T1000 (cell line): ENCODE results near the gene FBH1.
"Not testable (repeated sequence)": the region's sequence is repeated elsewhere in the genome, so short reads cannot be mapped to it uniquely, and the experiment has no call there.

Experiments used
- DNase-seq: peaks from one replicate; lab custom pipeline; 2025; ENCODE audit warnings: mixed read lengths; lab: John Stamatoyannopoulos, UW

FBH1 gene

GRCh38 chr10:5904227-5904626, 14.2 kb downstream of the FBH1 start:
- no peak for DNase-seq

GRCh38 chr10:5905854-5906507, 15.9 kb downstream of the FBH1 start:
- no peak for DNase-seq

- no peak for DNase-seq
Measured at GRCh38 chr10:5906651-5907050, 16.6 kb downstream of the FBH1 start.

GRCh38 chr10:5908676-5909075, 18.6 kb downstream of the FBH1 start:
- DNase-seq = not testable (repeated sequence)

DNA sequence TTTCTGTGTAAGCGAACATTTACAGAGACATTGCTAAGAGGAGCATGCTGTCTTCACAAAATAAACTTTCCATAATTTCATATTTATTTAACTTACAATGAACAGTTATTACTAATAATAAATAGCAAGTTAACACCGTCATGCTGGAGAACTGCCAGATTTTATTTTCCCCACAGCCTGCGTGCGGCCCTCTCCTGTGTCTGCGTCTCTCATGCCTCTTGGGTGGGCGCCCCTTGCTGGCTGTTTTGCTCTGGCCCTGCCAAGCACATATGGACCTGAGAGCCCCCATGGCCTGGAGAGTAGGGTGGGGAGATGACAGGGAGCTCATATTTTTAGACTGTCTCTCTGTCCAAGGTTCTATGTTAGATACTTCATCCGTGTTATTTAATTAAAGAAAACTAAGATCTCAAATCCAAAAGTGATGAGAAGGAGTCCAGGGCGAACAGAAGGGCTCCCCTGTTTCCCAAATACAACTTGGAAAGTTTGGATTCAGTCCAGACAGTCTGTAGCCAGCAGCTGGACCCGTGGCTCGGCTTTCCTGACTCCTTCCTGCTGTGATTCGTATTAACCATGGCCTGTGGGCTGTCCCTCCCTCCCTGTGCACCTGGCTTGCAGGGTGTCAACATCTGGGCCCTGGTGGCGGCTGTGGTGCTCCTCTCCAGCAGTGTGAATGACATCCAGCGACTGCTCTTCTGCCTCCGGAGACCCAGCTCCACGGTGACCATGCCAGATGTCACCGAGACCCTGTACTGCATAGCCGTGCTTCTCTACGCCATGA, 20.5 kb downstream of the FBH1 start:
- DNase-seq = no peak

DNA sequence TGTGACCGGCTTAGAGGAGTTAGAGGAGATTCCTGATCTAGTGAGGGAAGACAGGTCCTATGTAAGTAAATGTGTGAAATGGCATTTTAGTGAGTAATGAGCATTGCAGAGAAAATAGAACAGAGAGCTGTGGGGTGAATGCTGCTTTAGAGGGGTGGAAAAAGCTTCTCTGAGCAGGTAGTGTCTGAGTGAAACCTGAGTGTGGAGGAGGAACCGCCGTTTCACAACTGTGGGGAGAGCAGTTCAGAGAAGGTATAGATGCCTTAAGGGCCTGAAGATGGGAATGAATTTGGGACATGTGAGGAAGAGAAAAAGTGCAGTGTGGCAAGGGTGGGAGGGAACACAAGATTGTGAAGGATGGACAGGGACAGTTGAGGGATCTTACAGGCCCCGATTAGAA, 21.6 kb downstream of the FBH1 start:
- DNase-seq = no peak

GRCh38 chr10:5913736-5914135, 23.7 kb downstream of the FBH1 start:
- no peak for DNase-seq

GRCh38 chr10:5915451-5915850, 25.4 kb downstream of the FBH1 start:
- no peak for DNase-seq

DNA sequence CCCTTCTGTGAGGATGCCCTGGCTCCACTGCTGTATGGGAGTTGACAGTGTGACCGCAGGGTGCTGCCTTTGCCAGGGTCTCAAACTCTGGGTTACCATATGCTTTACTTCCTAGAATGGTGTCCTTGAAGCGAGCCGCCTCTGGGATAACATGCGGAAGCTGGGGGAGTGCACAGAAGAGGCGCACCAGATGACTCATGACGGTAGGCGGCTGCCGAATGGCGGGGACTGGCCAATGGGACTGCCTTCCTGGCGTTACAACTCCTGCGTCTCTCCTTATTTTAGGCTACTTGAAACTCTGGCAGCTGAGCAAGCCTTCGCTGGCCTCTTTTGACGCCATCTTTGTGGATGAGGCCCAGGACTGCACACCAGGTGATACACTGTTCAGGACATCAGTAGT, 27.3 kb downstream of the FBH1 start:
- no peak for DNase-seq

- DNase-seq = no peak
Measured at GRCh38 chr10:5918763-5919162, 28.7 kb downstream of the FBH1 start.

GRCh38 chr10:5919568-5919967, 29.5 kb downstream of the FBH1 start:
- DNase-seq = no peak

DNA sequence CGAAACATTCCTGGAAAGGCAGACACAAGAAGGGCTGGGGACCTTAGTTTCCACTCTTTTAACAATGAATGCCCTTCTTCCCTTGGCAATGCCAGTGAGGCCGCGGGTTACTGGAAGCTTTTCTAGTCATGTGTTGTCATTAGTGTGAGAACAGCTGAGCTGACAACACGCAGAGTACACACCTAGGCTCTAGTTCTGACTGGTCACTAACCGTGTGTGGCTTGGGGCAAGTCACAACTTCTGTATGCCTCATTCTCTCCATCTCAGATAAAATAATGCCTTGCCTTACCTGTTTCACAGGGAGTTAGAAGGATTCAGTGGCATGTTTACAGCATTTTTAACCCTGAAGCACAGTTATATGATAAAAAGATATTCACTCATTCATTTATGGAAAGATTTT, 31.7 kb downstream of the FBH1 start:
- no peak for DNase-seq

GRCh38 chr10:5924889-5925288, 34.8 kb downstream of the FBH1 start:
- DNase-seq = no peak

GRCh38 chr10:5927306-5927705, 37.3 kb downstream of the FBH1 start:
- DNase-seq = no peak

- DNase-seq = no peak
Measured at GRCh38 chr10:5929442-5929841, 39.4 kb downstream of the FBH1 start.

- no peak for DNase-seq
Measured at GRCh38 chr10:5930272-5930671, 40.2 kb downstream of the FBH1 start.

- no peak for DNase-seq
Measured at GRCh38 chr10:5932345-5932744, 42.3 kb downstream of the FBH1 start.

DNA sequence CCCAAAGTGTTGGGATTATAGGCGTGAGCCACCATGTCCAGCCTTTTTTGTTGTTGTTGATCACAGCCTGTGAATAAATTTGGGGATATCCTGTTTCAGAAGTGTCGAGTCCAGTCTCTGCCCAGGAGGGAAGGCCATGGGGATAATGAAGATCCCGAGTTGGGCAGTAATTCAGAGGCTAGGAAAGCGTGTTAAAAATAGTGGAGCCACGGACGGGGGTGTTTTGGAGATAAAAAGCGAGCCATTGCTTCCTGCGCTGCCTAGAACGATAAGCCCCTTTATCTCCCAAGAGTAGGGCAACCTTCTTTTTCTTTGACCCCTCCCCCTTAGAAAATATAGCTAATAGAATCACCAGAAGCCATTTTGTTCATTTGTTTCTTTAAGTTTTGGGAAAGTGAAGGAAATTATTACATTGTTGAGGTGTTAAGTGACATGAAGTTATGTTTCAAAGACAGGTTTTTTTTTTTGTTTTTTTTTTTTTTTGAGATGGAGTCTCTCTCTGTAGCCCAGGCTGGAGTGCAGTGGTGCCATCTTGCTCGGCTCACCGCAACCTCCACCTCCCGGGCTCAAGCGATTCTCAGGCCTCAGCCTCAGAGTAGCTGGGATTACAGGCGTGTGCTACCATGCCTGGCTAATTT, 44.0 kb downstream of the FBH1 start:
- DNase-seq = no peak

- DNase-seq = no peak
Measured at GRCh38 chr10:5935628-5936027, 45.6 kb downstream of the FBH1 start.

DNA sequence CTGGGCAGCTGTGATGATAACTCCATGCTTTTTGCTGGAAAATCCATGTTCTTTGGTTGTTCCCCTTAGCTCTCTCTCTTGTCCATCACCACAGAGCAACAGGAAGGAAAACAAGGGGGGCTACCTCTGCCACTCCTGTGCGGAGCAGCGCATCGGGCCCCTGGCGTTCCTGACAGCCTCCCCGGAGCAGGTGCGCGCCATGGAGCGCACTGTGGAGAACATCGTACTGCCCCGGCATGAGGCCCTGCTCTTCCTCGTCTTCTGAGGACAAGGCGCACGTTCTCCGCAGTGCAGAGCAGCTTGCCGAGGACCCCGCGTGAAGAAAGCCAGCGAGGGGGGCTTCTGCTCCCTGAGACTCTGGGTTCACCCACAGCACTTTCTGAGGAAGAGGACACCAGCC, 47.0 kb downstream of the FBH1 start:
- no peak for DNase-seq

DNA sequence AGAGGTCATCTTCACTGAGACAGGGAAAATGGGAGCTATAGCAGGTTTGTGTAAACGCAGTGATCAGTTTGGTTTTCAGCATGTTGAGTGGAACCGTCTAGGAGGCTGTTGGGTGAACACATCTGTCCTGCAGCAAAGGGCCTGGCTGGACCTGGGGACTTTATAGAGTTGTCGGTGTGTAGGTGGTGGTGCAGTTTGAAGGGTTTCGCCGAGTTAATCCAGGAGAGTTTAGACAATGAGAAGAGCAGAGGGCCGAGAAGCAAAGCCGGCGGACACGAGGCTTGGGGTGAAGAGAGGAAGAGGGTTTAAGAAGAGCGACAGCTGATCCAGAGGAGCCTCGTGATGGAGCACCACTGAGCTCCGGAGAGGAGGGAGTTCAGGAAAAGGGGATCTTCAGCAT, 48.2 kb downstream of the FBH1 start:
- DNase-seq = no peak

DNA sequence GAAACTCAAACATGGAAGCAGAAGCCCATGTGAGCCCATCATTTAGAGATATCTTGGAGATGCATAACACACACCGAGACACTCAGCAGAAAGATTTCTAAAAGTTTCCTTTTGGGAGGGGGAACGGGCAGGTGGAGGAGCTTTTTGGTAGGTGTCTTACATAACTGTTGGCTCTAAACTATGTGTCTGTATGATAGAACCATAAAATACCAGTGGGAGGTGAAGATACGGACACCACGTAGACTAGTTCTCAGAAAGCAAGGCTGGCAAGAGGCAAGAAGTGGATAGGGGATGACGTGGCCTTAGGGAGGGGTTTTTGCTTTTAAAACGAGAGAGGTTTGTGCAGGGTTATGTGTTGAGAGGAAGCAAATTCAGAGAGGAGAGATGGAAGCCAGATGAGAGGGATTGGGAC, 50.8 kb downstream of the FBH1 start:
- no peak for DNase-seq

- DNase-seq = no peak
Measured at GRCh38 chr10:5941579-5941978, 51.5 kb downstream of the FBH1 start.
